ENCODE results near the gene NFIA. TPM values are rescaled to one million over a fixed set of nuclear protein-coding genes. Genes with fewer than 3 reads are reported as not detected.

Gene NFIA
- total and polyA plus RNA-seq, 9 of the 15 experiments (the other 6 are each of a cell fraction or from before 2014, with no cell fraction given) = 5.3 to 24.9 (median 9.8) TPM

GRCh38 chr1:61268546-61269240 is 186.3 kb downstream of the NFIA start:
- ChIA-PET POLR2A (interaction anchor here (0.6 to 1.9 kb wide), 5 partner anchors 8 to 1075 kb away, joined by 3 to 8 read pairs (median 3); no protein-coding TSS in a partner anchor), CTCF (ENCODE audit: low intra/inter-chr PET ratio) (no interaction called here)
- Histone ChIP-seq H3K9ac (ENCODE audit: insufficient read depth in 1 of 2, low read depth in 2 of 2, low read length in 2 of 2) (peak overlapping the region; percentile 8 to 56; a peak in 2 of 4 replicates), H3K4me3 (no peak overlapping the region), H3K4me2 (ENCODE audit: insufficient read depth, low read length) (0 out of 2 replicates have a peak overlapping the region, but pooled peaks have one; percentile 20), H3K79me2 (ENCODE audit: control insufficient read depth, insufficient read depth, low read length) (peaks cover 63% of the 10 kb centered on the region), H3K9me1 (ENCODE audit: control insufficient read depth, insufficient read depth, low read length) (no peaks in the 10 kb centered on the region), H3K36me3 (ENCODE audit: control insufficient read depth, insufficient read depth, low read length) (no peaks in the 10 kb centered on the region; the same call in 1 of the 3 replicates), H3K27me3 (ENCODE audit: control insufficient read depth in 2 of 2, insufficient read depth in 2 of 2, low read length in 2 of 2) (no peaks in the 10 kb centered on the region), H3K9me3 (replicated peaks; ENCODE audit: control insufficient read depth, insufficient read depth, low read depth, low read length) (no peaks in the 10 kb centered on the region), H3K27ac (ENCODE audit: extremely low read depth, low read depth, low read length) (0 out of 3 replicates have a peak overlapping the region, but pooled peaks have one; percentile 29), H4K20me1 (replicated peaks; ENCODE audit: control insufficient read depth, insufficient read depth, low read length) (no peaks in the 10 kb centered on the region), H2AFZ (ENCODE audit: low read depth, low read length) (no peak overlapping the region), H3K4me1 (replicated peaks in 1 of 2; ENCODE audit: control insufficient read depth in 2 of 2, insufficient read depth in 2 of 2, low read length in 2 of 2) (peaks cover 4 to 47% of the 10 kb centered on the region in 2 experiments; a peak in 4 of 5 replicates)
- DNase-seq (ENCODE audit: extremely low read depth in 1 of 4, low spot score in 3 of 4) = no peak
- in situ Hi-C loops (cut with MboI) = no loop called here
- no TSS peak for BruUV-seq (replicated peaks)
- no peak for ATAC-seq
- FAIRE-seq = no peak
- 36% methylated on average over 9 of the region's 9 CpGs for WGBS (ENCODE audit: insufficient coverage, low coverage, missing lambda C conversion rate)
- TF ChIP-seq CGGBP1 (CRISPR knock-in tag; IDR thresholded peaks at IDR 0.05) (no peak), ARID3B (CRISPR knock-in tag; IDR thresholded peaks at IDR 0.05; ENCODE audit: borderline replicate concordance) (no peak), NR2F6 (CRISPR knock-in tag; IDR thresholded peaks at IDR 0.05) (no peak), ZNF507 (tag; conservative IDR thresholded peaks at IDR 0.05) (no peak), ZBTB7A (IDR thresholded peaks at IDR 0.05; ENCODE audit: borderline replicate concordance, control insufficient read depth, low read depth, low read length) (no peak), SNAPC5 (CRISPR knock-in tag; IDR thresholded peaks at IDR 0.05) (no peak), NCOA1 (IDR thresholded peaks at IDR 0.05; ENCODE audit: low read depth) (no peak), HSF4 (CRISPR knock-in tag; IDR thresholded peaks at IDR 0.05; ENCODE audit: borderline replicate concordance) (no peak), NEUROD1 (IDR thresholded peaks at IDR 0.05; ENCODE audit: borderline replicate concordance, low read depth, low read length, partially characterized antibody) (no peak), ZNF277 (CRISPR knock-in tag; IDR thresholded peaks at IDR 0.05; ENCODE audit: borderline replicate concordance) (no peak), RNF2 (IDR thresholded peaks at IDR 0.05) (no peak), NRF1 (conservative IDR thresholded peaks at IDR 0.05 in 1 of 2, IDR thresholded peaks at IDR 0.05 in 1 of 2) (no peak)
- intact Hi-C loops (cut with micrococcal nuclease) = no loop called here
